HEK293T (cell line): ENCODE results near the gene GATA2.

Source experiments
- CTBP1 ChIP-seq: fragments of 450-650 bp; IDR thresholded peaks from 2 replicates; pipeline ENCODE4 v1.6.1; 2016; ENCODE audit warnings: borderline replicate concordance
- ELF4 ChIP-seq: fragments of 450-650 bp; IDR thresholded peaks from 2 replicates; pipeline ENCODE4 v1.6.1; 2017; ENCODE audit warnings: antibody characterized with exemption
- FOXM1 ChIP-seq: fragments of 450-650 bp; IDR thresholded peaks from 2 replicates; pipeline ENCODE4 v1.6.1; 2017; ENCODE audit warnings: mild to moderate bottlenecking, borderline replicate concordance
- LEF1 ChIP-seq: fragments of 450-650 bp; IDR thresholded peaks from 2 replicates; pipeline ENCODE4 v1.6.1; 2017; ENCODE audit warnings: mild to moderate bottlenecking, borderline replicate concordance
- NFRKB ChIP-seq: fragments of 450-650 bp; IDR thresholded peaks from 2 replicates; pipeline ENCODE4 v1.6.1; 2016; ENCODE audit warnings: mild to moderate bottlenecking, moderate library complexity
- SP1 ChIP-seq: fragments of 450-650 bp; IDR thresholded peaks from 2 replicates; pipeline ENCODE4 v1.6.1; 2017

- no peak for TF ChIP-seq LEF1
- no peak for TF ChIP-seq FOXM1
- TF ChIP-seq NFRKB: no peak
- TF ChIP-seq SP1: no peak
- no peak for TF ChIP-seq ELF4
- TF ChIP-seq CTBP1: no peak
Measured at GRCh38 chr3:128463771-128464170, 29.2 kb downstream of the GATA2 start.
